GM10266 (cell line): Measurements from ENCODE around the gene ATP9A.

ENCODE experiments used
- DNase-seq: peaks from one replicate; pipeline ENCODE4 v3.0.0; 2012; ENCODE audit errors: extremely low spot score
- CTCF ChIP-seq: IDR thresholded peaks from 2 replicates; pipeline ENCODE4 v1.5.1; 2012; ENCODE audit warnings: mild to moderate bottlenecking, low read depth; ENCODE audit not compliant: control insufficient read depth, insufficient read depth; ENCODE audit errors: missing control alignments

The ATP9A gene

GRCh38 chr20:51736947-51737346 is 31.2 kb downstream of the ATP9A start:
- DNase-seq = no peak
- TF ChIP-seq CTCF = no peak

GRCh38 chr20:51735728-51736600 is 32.2 kb downstream of the ATP9A start:
- no peak for TF ChIP-seq CTCF
- DNase-seq = no peak

- TF ChIP-seq CTCF = no peak
- no peak for DNase-seq
Measured at GRCh38 chr20:51734876-51735720, 33.1 kb downstream of the ATP9A start.

- DNase-seq = no peak
Measured at GRCh38 chr20:51733070-51733469, 35.1 kb downstream of the ATP9A start.

GRCh38 chr20:51732096-51732791 is 35.9 kb downstream of the ATP9A start:
- TF ChIP-seq CTCF = no peak
- no peak for DNase-seq

More at GRCh38 chr20:51733070-51733469, 35.1 kb downstream of the ATP9A start:
- no peak for TF ChIP-seq CTCF

- no peak for DNase-seq
- no peak for TF ChIP-seq CTCF
Measured at GRCh38 chr20:51731731-51732095, 36.5 kb downstream of the ATP9A start.
